ENCODE data around the gene IGFBP5.

The IGFBP5 gene

DNA sequence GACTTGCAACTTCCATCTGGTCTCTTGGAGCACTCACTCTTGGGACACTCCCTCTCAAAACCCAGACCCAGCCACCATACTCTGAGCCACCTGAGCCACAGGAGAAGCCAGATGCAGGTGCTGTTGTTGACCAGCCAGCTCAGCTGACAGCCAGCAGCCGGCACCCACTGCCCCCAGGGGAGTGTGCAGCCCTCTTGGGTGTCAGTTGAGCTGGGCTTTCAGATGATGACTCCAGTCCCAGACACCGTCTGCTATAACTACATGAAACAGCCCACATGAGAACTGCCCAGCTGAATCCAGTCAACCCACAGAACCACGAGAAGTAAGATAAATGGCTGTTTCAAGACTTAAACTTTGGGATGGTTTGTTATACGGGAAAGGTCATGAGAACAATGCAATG lies 72.8 kb downstream of the IGFBP5 start:
- Histone ChIP-seq H3K4me3 (ENCODE audit: low read length) (no peak overlapping the region), H3K9me3 (ENCODE audit: insufficient read depth, low read depth, low read length) (no peaks in the 10 kb centered on the region), H3K4me1 (ENCODE audit: insufficient read depth, low read length) (peaks cover 12% of the 10 kb centered on the region), H3K27me3 (ENCODE audit: insufficient read depth, low read length) (no peaks in the 10 kb centered on the region), H3K9ac (ENCODE audit: low read depth, low read length) (no peak overlapping the region), H3K27ac (ENCODE audit: low read length) (no peak overlapping the region), H3K36me3 (ENCODE audit: insufficient read depth, low read depth, low read length) (no peaks in the 10 kb centered on the region)

All from iPS-20b (cell line).